Measurements from ENCODE around the gene NLRC5. TPM values are rescaled to one million over a fixed set of nuclear protein-coding genes. Genes with fewer than 3 reads are reported as not detected.

The NLRC5 gene
- total and polyA plus RNA-seq, 4 donors: 23.9 to 46.4 (median 31.1) TPM

GRCh38 chr16:57041182-57042156 lies 52.1 kb downstream of the NLRC5 start:
- no peaks in the 10 kb centered on the region for H3K27me3 ChIP-seq (ENCODE audit: control insufficient read depth in 3 of 3, insufficient read depth in 3 of 3, low read length in 2 of 3)
- H3K36me3 ChIP-seq (ENCODE audit: control insufficient read depth in 4 of 4, insufficient read depth in 4 of 4, low read length in 4 of 4): peaks cover 0 to 41% (median 0%) of the 10 kb centered on the region in 4 donors
- H3K9me3 ChIP-seq (ENCODE audit: control insufficient read depth in 4 of 4, insufficient read depth in 3 of 4, low read length in 3 of 4): peaks cover 0 to 2% (median 0%) of the 10 kb centered on the region in 4 donors
- ATAC-seq (ENCODE audit: insufficient read depth, low FRiP score): no peak
- no peak for TF ChIP-seq CTCF (IDR thresholded peaks at IDR 0.05; ENCODE audit: control extremely low read depth, extremely low read depth)
- H3K4me1 ChIP-seq (ENCODE audit: control insufficient read depth in 5 of 5, insufficient read depth in 5 of 5, low read length in 5 of 5): peaks cover 0 to 17% (median 5%) of the 10 kb centered on the region in 5 donors
- 68 to 76% methylated on average over 12 of the region's 12 CpGs for WGBS, 2 donors
- peak overlapping the region in 1 of 2 donors; percentile 24 for H3K27ac ChIP-seq (ENCODE audit: low read depth in 1 of 2, low read length in 1 of 2)
- H3K9ac ChIP-seq (ENCODE audit: insufficient read depth in 1 of 2, low read length in 2 of 2): no peak overlapping the region
- DNase-seq: no peak
- no peak overlapping the region for H3K4me3 ChIP-seq

- peaks cover 0 to 42% (median 0%) of the 10 kb centered on the region in 4 donors for H3K36me3 ChIP-seq (ENCODE audit: control insufficient read depth in 4 of 4, insufficient read depth in 4 of 4, low read length in 4 of 4)
- no peak overlapping the region for H3K4me3 ChIP-seq
- peaks cover 0 to 20% (median 5%) of the 10 kb centered on the region in 5 donors for H3K4me1 ChIP-seq (ENCODE audit: control insufficient read depth in 5 of 5, insufficient read depth in 5 of 5, low read length in 5 of 5)
- no peak for TF ChIP-seq CTCF (IDR thresholded peaks at IDR 0.05; ENCODE audit: control extremely low read depth, extremely low read depth)
- peak overlapping the region in 1 of 2 donors; percentile 24 for H3K27ac ChIP-seq (ENCODE audit: low read depth in 1 of 2, low read length in 1 of 2)
- peaks cover 0 to 2% (median 0%) of the 10 kb centered on the region in 4 donors for H3K9me3 ChIP-seq (ENCODE audit: control insufficient read depth in 4 of 4, insufficient read depth in 3 of 4, low read length in 3 of 4)
- DNase-seq (no peak), ATAC-seq (ENCODE audit: insufficient read depth, low FRiP score) (no peak)
- no peak overlapping the region for H3K9ac ChIP-seq (ENCODE audit: insufficient read depth in 1 of 2, low read length in 2 of 2)
- H3K27me3 ChIP-seq (ENCODE audit: control insufficient read depth in 3 of 3, insufficient read depth in 3 of 3, low read length in 2 of 3): no peaks in the 10 kb centered on the region
- 49 to 65% methylated on average over 14 of the region's 14 CpGs for WGBS, 2 donors
Measured at GRCh38 chr16:57042157-57043111, 53.1 kb downstream of the NLRC5 start.

GRCh38 chr16:57043248-57043647 lies 53.9 kb downstream of the NLRC5 start:
- no peaks in the 10 kb centered on the region for H3K27me3 ChIP-seq (ENCODE audit: control insufficient read depth in 3 of 3, insufficient read depth in 3 of 3, low read length in 2 of 3)
- H3K27ac ChIP-seq (ENCODE audit: low read depth in 1 of 2, low read length in 1 of 2): no peak overlapping the region
- H3K4me3 ChIP-seq: no peak overlapping the region
- DNase-seq (no peak), ATAC-seq (ENCODE audit: insufficient read depth, low FRiP score) (no peak)
- H3K9me3 ChIP-seq (ENCODE audit: control insufficient read depth in 4 of 4, insufficient read depth in 3 of 4, low read length in 3 of 4): peaks cover 0 to 2% (median 0%) of the 10 kb centered on the region in 4 donors
- TF ChIP-seq CTCF (IDR thresholded peaks at IDR 0.05; ENCODE audit: control extremely low read depth, extremely low read depth): no peak
- H3K9ac ChIP-seq (ENCODE audit: insufficient read depth in 1 of 2, low read length in 2 of 2): no peak overlapping the region
- WGBS, 2 donors: 57 to 78% methylated on average over 9 of the region's 9 CpGs
- H3K4me1 ChIP-seq (ENCODE audit: control insufficient read depth in 5 of 5, insufficient read depth in 5 of 5, low read length in 5 of 5): peaks cover 0 to 20% (median 5%) of the 10 kb centered on the region in 5 donors
- peaks cover 0 to 45% (median 0%) of the 10 kb centered on the region in 4 donors for H3K36me3 ChIP-seq (ENCODE audit: control insufficient read depth in 4 of 4, insufficient read depth in 4 of 4, low read length in 4 of 4)

Measured in lung (tissue), 12 donors.